DOHH2 (cell line): ENCODE measurements around the gene RCAN2.

Source experiments
- CTCF ChIP-seq: fragments of 200-600 bp; sonication (generic); IDR thresholded peaks from one replicate; pipeline ENCODE4 v1.5.1; 2014; ENCODE audit warnings: antibody characterized with exemption, mild to moderate bottlenecking, low read depth, low read length; ENCODE audit not compliant: poor library complexity, severe bottlenecking
- EZH2phosphoT487 ChIP-seq: fragments of 200-600 bp; sonication (generic); IDR thresholded peaks from 2 replicates; pipeline ENCODE4 v1.6.1; 2017; ENCODE audit warnings: borderline replicate concordance, mild to moderate bottlenecking, antibody characterized with exemption, low read length, moderate library complexity, mixed read lengths

GRCh38 chr6:46287681-46288080 lies 203.6 kb downstream of the RCAN2 start:
- no peak for TF ChIP-seq CTCF
- TF ChIP-seq EZH2phosphoT487: no peak
